ENCODE data around the gene WNT9A. TPM values are rescaled to one million over a fixed set of nuclear protein-coding genes. Genes with fewer than 3 reads are reported as not detected.
A peak's percentile ranks its signal among the peaks of the same experiment; 100 is the strongest.

Gene WNT9A
- total RNA-seq, 2 experiments from 2014 or later = not detected

- Mint-ChIP-seq H3K36me3 (no peaks in the 10 kb centered on the region), H3K27ac (no peak overlapping the region), H3K9me3 (no peaks in the 10 kb centered on the region), H3K27me3 (no peaks in the 10 kb centered on the region), H3K4me3 (no peak overlapping the region), H3K4me1 (peaks cover 6% of the 10 kb centered on the region)
- no peak for DNase-seq
Observed at GRCh38 chr1:227894831-227895451, 52.8 kb downstream of the WNT9A start.

- no peak for DNase-seq
- Mint-ChIP-seq H3K9me3 (no peaks in the 10 kb centered on the region), H3K4me3 (no peak overlapping the region), H3K27ac (no peak overlapping the region), H3K4me1 (peaks cover 6% of the 10 kb centered on the region), H3K36me3 (no peaks in the 10 kb centered on the region), H3K27me3 (no peaks in the 10 kb centered on the region)
Observed at GRCh38 chr1:227893949-227894721, 53.6 kb downstream of the WNT9A start.

GRCh38 chr1:227893300-227893948 is 54.3 kb downstream of the WNT9A start:
- Mint-ChIP-seq H3K4me1 (peaks cover 3% of the 10 kb centered on the region), H3K9me3 (no peaks in the 10 kb centered on the region), H3K4me3 (no peak overlapping the region), H3K27ac (no peak overlapping the region), H3K27me3 (no peaks in the 10 kb centered on the region), H3K36me3 (no peaks in the 10 kb centered on the region)
- DNase-seq = no peak

DNA sequence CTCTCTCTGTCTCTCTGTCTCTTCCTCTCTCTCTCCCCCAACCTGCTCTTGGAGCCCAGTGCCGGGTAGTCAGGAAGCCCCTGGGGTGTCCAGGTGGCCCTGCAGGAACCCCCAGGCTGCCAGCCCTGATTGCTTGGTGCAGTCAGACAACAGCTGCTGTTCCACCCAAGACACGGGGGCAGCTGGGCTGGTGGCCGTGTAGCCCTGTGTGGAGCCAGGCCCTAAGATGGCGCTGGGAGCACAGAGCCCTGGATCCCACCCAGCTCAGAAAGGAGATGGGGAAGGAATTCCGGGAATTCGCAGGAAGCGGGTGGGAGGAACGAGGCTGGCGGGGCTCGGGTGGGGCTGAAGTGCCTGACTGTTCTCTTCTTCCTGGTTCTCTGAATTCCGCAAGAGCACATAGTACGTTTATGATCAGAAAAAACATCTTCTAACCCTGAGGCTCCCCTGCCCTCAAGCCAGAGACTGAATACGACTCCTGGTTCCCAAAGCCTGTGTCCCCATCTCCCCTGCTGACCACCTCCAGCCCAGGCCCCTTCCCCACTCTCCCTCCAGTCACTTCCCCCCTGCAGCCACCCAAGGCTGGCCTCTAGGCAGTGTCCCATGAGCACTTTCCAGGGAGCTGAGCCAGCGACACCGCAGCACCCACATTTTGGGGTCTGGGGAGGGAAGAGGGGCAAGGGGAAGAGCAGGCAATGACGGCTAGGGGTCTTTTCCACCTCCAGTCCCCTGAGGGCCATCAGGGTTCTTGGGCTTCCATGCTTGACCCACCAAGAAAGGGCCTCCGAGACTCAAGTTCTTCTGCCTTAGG is 55.0 kb downstream of the WNT9A start:
- Mint-ChIP-seq H3K27me3 (no peaks in the 10 kb centered on the region), H3K4me1 (peaks cover 2% of the 10 kb centered on the region), H3K4me3 (no peak overlapping the region), H3K27ac (no peak overlapping the region), H3K36me3 (no peaks in the 10 kb centered on the region), H3K9me3 (no peaks in the 10 kb centered on the region)
- DNase-seq = no peak

DNA sequence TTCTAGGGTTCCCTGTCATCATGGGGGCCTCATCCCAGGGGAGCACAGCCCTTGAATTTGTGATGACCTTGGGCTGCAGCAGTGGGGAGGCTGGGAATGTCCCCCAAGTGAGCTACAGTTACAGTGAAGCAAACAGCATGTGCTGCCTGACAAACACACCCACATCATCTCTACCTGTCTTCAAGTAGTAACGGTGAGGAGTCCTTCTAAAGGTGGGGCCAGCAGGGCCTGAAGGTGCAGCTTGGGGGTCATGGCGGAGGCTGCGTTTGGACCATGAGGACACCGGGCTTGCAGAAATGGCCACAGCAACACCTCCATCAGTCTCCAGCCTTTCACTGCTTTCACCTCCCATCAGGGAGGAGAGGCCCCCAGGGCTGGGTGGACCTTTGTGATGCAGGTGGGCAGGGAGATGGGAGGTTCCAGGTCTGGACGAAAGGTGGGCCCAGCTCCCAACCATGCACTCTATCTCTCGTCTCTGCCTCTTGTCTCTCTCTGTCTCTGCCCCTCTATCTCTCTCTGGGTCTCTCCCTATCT is 55.7 kb downstream of the WNT9A start:
- Mint-ChIP-seq H3K27ac (no peak overlapping the region), H3K36me3 (no peaks in the 10 kb centered on the region), H3K4me3 (no peak overlapping the region)

GRCh38 chr1:227891223-227891954 is 56.3 kb downstream of the WNT9A start:
- Mint-ChIP-seq H3K4me1 (peaks cover 2% of the 10 kb centered on the region), H3K4me3 (no peak overlapping the region), H3K36me3 (no peaks in the 10 kb centered on the region), H3K27me3 (no peaks in the 10 kb centered on the region), H3K9me3 (no peaks in the 10 kb centered on the region), H3K27ac (no peak overlapping the region)
- no peak for DNase-seq

More for the DNA sequence above, 55.7 kb downstream of the WNT9A start:
- Mint-ChIP-seq H3K9me3 (no peaks in the 10 kb centered on the region), H3K4me1 (peaks cover 2% of the 10 kb centered on the region), H3K27me3 (no peaks in the 10 kb centered on the region)
- DNase-seq = no peak

- H3K27me3 Mint-ChIP-seq = no peaks in the 10 kb centered on the region
- H3K4me3 Mint-ChIP-seq = no peak overlapping the region
- no peaks in the 10 kb centered on the region for H3K36me3 Mint-ChIP-seq
- DNase-seq = no peak
- no peaks in the 10 kb centered on the region for H3K9me3 Mint-ChIP-seq
- H3K4me1 Mint-ChIP-seq = peaks cover 6% of the 10 kb centered on the region
- no peak overlapping the region for H3K27ac Mint-ChIP-seq
Observed at GRCh38 chr1:227890451-227891222, 57.1 kb downstream of the WNT9A start.

DNA sequence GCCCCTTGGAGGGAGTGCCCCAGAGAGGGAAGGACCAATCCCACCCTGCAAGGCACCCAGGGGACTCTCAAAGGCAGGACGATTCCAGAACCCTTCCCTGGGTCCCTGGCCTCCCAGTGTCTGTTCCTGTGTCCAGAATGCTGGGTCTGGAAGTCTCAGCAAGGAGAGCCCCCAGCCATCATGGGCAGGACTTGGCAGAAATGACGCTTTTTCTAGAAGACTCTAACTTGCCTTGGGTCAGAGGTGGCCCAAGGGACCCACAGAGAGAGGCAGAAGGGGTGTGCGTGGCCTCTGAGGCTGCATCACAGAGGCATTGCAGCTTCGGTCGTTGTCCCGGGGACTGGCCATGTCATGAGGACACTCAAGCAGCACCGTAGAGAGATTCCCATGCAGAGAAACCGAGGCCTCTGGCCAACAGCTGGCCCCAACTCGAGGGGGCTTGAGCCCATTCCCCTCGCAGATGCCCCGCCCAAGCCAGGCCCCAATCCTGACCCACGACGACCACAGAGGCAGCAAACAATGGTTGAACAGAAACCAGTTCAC is 57.8 kb downstream of the WNT9A start:
- no peak overlapping the region for H3K27ac Mint-ChIP-seq
- peaks cover 9% of the 10 kb centered on the region for H3K4me1 Mint-ChIP-seq
- no peaks in the 10 kb centered on the region for H3K27me3 Mint-ChIP-seq
- no peaks in the 10 kb centered on the region for H3K9me3 Mint-ChIP-seq
- no peak overlapping the region for H3K4me3 Mint-ChIP-seq
- H3K36me3 Mint-ChIP-seq = no peaks in the 10 kb centered on the region
- no peak for DNase-seq

DNA sequence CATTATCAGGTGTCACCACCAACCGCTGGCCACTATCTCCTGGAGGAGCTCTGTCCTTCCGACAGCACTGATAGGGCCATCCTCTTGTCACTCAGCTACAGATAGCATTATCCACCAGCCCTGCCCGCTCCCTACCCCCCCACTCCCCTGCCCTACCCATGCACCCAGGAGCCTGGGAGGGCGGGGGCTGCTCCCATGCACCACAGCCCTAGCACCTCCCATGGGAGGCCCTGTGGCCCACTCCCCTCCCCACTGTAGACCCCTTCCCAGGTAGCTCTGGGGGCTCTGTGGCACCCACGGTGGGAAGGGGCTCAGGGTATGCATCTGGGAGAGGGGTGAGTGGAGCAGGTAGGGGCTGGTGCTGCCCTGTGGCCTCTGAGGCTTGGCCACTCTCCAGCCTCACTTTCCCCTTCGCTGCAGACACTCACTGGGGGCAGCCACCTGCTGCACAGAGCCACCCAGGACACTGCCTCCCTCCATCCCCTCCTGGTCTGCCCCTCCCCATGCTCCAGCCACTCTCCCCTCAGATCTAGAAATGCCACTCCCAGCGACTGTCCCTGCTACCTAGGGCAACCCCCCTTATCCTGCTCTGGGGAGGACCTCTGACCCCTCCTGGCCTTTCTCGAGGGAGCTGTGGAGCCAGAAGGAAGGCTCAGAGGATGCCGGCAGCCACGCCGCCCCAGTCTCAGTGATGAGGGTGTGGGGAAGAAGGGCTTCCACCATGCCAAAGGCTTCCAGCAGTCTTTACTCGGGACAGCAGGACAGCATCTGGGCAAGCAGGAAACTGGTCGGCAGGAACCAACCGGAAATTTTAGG is 58.5 kb downstream of the WNT9A start:
- H3K4me1 Mint-ChIP-seq = peaks cover 9% of the 10 kb centered on the region
- peak overlapping the region; percentile 12 for H3K27ac Mint-ChIP-seq
- no peaks in the 10 kb centered on the region for H3K36me3 Mint-ChIP-seq
- H3K4me3 Mint-ChIP-seq = no peak overlapping the region
- no peaks in the 10 kb centered on the region for H3K9me3 Mint-ChIP-seq
- DNase-seq = no peak
- H3K27me3 Mint-ChIP-seq = no peaks in the 10 kb centered on the region

GRCh38 chr1:227888404-227889046 is 59.2 kb downstream of the WNT9A start:
- H3K27ac Mint-ChIP-seq = no peak overlapping the region
- H3K4me3 Mint-ChIP-seq = no peak overlapping the region

GRCh38 chr1:227887697-227888403 is 59.9 kb downstream of the WNT9A start:
- Mint-ChIP-seq H3K36me3 (no peaks in the 10 kb centered on the region), H3K27ac (no peak overlapping the region), H3K27me3 (no peaks in the 10 kb centered on the region), H3K9me3 (no peaks in the 10 kb centered on the region), H3K4me3 (peak overlapping the region; percentile 57), H3K4me1 (peaks cover 9% of the 10 kb centered on the region)
- no peak for DNase-seq

More at GRCh38 chr1:227888404-227889046, 59.2 kb downstream of the WNT9A start:
- H3K4me1 Mint-ChIP-seq = peaks cover 9% of the 10 kb centered on the region
- H3K36me3 Mint-ChIP-seq = no peaks in the 10 kb centered on the region
- DNase-seq = no peak
- no peaks in the 10 kb centered on the region for H3K9me3 Mint-ChIP-seq
- H3K27me3 Mint-ChIP-seq = no peaks in the 10 kb centered on the region
